ENCODE results near the gene PCBD1. TPM values are rescaled to one million over a fixed set of nuclear protein-coding genes. Genes with fewer than 3 reads are reported as not detected.

PCBD1 gene
- polyA plus RNA-seq, 3 donors = 18.0 to 28.3 (median 21.3) TPM

DNA sequence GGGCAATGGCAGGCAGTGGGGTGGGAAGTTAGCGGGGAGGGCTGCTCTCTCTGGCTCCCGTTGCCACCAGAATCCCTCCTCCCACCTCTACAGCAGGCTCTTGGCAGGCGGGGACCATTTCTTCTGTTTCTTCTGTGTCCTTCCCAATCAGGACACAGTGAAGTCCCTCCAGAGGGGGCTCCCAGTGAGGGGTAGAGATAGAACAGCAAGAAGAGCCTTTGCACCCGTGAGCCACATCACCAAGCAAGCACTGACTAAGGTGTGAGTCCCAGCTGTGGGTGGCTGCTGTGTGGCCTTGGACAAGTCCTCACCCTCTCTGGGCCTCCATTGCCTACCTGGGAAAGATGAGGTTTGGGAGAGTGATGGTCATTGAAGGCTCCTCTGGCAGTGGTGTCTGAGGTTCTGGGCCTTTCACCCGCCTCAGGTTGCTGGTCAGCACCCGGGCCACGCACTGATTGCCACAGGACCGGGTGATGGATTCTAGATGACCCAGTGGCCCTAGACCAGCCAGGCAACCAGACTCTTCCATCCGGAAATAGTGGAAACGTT, 26.0 kb upstream of the PCBD1 start:
- H3K27me3 ChIP-seq (ENCODE audit: control insufficient read depth in 2 of 2, insufficient read depth in 2 of 2, low read length in 2 of 2) = no peaks in the 10 kb centered on the region
- H3K36me3 ChIP-seq (replicated peaks in 1 of 2; ENCODE audit: control insufficient read depth in 1 of 2, insufficient read depth in 2 of 2, low read length in 2 of 2) = no peaks in the 10 kb centered on the region
- no peak overlapping the region for H3K27ac ChIP-seq (ENCODE audit: low read depth in 1 of 2, low read length in 2 of 2)
- Mint-ChIP-seq H3K27me3 (ENCODE audit: low read depth in 3 of 3) (peaks cover 6 to 12% (median 7%) of the 10 kb centered on the region in 3 donors), H3K4me1 (peaks cover 4% of the 10 kb centered on the region), H3K4me3 (no peak overlapping the region), H3K36me3 (no peaks in the 10 kb centered on the region), H3K27ac (no peak overlapping the region), H3K9me3 (peaks cover 2 to 10% (median 5%) of the 10 kb centered on the region in 7 donors)
- no peak for DNase-seq
- whole genome bisulfite sequencing (ENCODE audit: insufficient coverage) = 90% methylated on average over 8 of the region's 10 CpGs
- H3K4me2 ChIP-seq (replicated peaks; ENCODE audit: extremely low read depth, low read length, poor library complexity, severe bottlenecking) = no peak overlapping the region
- H3K79me2 ChIP-seq (ENCODE audit: insufficient read depth, low read length) = no peaks in the 10 kb centered on the region
- no peaks in the 10 kb centered on the region for H3K4me1 ChIP-seq (ENCODE audit: control insufficient read depth in 1 of 2, insufficient read depth in 2 of 2, low read length in 2 of 2)
- no peak overlapping the region for H3K9ac ChIP-seq (ENCODE audit: insufficient read depth, low read length, poor library complexity, severe bottlenecking)
- no peak overlapping the region for H2AFZ ChIP-seq (ENCODE audit: insufficient read depth, low read depth, low read length, poor library complexity, severe bottlenecking)
- TF ChIP-seq, protein P1, sequence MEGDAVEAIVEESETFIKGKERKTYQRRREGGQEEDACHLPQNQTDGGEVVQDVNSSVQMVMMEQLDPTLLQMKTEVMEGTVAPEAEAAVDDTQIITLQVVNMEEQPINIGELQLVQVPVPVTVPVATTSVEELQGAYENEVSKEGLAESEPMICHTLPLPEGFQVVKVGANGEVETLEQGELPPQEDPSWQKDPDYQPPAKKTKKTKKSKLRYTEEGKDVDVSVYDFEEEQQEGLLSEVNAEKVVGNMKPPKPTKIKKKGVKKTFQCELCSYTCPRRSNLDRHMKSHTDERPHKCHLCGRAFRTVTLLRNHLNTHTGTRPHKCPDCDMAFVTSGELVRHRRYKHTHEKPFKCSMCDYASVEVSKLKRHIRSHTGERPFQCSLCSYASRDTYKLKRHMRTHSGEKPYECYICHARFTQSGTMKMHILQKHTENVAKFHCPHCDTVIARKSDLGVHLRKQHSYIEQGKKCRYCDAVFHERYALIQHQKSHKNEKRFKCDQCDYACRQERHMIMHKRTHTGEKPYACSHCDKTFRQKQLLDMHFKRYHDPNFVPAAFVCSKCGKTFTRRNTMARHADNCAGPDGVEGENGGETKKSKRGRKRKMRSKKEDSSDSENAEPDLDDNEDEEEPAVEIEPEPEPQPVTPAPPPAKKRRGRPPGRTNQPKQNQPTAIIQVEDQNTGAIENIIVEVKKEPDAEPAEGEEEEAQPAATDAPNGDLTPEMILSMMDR (IDR thresholded peaks at IDR 0.05) = no peak
- no peak overlapping the region for H3K4me3 ChIP-seq (replicated peaks in 1 of 3; ENCODE audit: low read depth in 2 of 3, low read length in 3 of 3)
- no peaks in the 10 kb centered on the region for H4K20me1 ChIP-seq (ENCODE audit: insufficient read depth, low read length)
- H3K9me3 ChIP-seq (replicated peaks in 1 of 2; ENCODE audit: control insufficient read depth in 1 of 2, insufficient read depth in 1 of 2, low read length in 2 of 2) = peaks cover 0 to 9% of the 10 kb centered on the region in 2 donors
- intact Hi-C loops (cut with micrococcal nuclease) = no loop called here

DNA sequence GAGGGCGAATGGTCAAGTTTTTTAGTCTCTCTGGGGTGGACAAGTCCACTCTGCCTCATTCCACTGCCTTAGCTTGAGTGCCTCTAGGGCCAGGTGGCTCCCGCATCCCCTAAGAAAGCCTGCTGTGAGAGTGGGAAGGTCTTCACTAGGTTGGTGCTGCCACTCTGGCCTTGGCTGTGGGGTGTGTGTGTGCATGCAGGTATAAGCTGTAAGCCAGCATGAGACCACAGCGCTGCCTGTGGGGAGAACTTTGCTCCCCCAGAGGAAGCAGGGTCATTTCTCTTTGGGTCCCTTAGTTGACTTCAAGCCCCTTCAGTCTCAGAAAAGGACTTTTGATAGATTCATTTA, 25.5 kb upstream of the PCBD1 start:
- Mint-ChIP-seq H3K27me3 (ENCODE audit: low read depth in 3 of 3) (peaks cover 6 to 12% (median 9%) of the 10 kb centered on the region in 3 donors), H3K9me3 (peaks cover 2 to 10% (median 5%) of the 10 kb centered on the region in 7 donors), H3K27ac (no peak overlapping the region), H3K4me1 (peaks cover 4% of the 10 kb centered on the region), H3K36me3 (no peaks in the 10 kb centered on the region), H3K4me3 (no peak overlapping the region)
- Histone ChIP-seq H3K27me3 (ENCODE audit: control insufficient read depth in 2 of 2, insufficient read depth in 2 of 2, low read length in 2 of 2) (no peaks in the 10 kb centered on the region), H3K79me2 (ENCODE audit: insufficient read depth, low read length) (no peaks in the 10 kb centered on the region), H3K9ac (ENCODE audit: insufficient read depth, low read length, poor library complexity, severe bottlenecking) (no peak overlapping the region), H3K9me3 (replicated peaks in 1 of 2; ENCODE audit: control insufficient read depth in 1 of 2, insufficient read depth in 1 of 2, low read length in 2 of 2) (peaks cover 0 to 9% of the 10 kb centered on the region in 2 donors), H3K4me1 (ENCODE audit: control insufficient read depth in 1 of 2, insufficient read depth in 2 of 2, low read length in 2 of 2) (no peaks in the 10 kb centered on the region), H3K4me2 (replicated peaks; ENCODE audit: extremely low read depth, low read length, poor library complexity, severe bottlenecking) (no peak overlapping the region), H4K20me1 (ENCODE audit: insufficient read depth, low read length) (no peaks in the 10 kb centered on the region), H3K27ac (ENCODE audit: low read depth in 1 of 2, low read length in 2 of 2) (no peak overlapping the region), H3K4me3 (replicated peaks in 1 of 3; ENCODE audit: low read depth in 2 of 3, low read length in 3 of 3) (no peak overlapping the region), H2AFZ (ENCODE audit: insufficient read depth, low read depth, low read length, poor library complexity, severe bottlenecking) (no peak overlapping the region), H3K36me3 (replicated peaks in 1 of 2; ENCODE audit: control insufficient read depth in 1 of 2, insufficient read depth in 2 of 2, low read length in 2 of 2) (no peaks in the 10 kb centered on the region)
- TF ChIP-seq, protein P1 (IDR thresholded peaks at IDR 0.05) = no peak
- 100% methylated on average over 3 of the region's 3 CpGs for WGBS (ENCODE audit: insufficient coverage)
- intact Hi-C loops (cut with micrococcal nuclease) = no loop called here
- no peak for DNase-seq
